Fibroblast of upper back skin (primary cell): ENCODE results near the gene SOX2.

Experiments used
- DNase-seq: peaks from one replicate; pipeline ENCODE4 v3.0.0-alpha.2; 2013

Gene SOX2

DNA sequence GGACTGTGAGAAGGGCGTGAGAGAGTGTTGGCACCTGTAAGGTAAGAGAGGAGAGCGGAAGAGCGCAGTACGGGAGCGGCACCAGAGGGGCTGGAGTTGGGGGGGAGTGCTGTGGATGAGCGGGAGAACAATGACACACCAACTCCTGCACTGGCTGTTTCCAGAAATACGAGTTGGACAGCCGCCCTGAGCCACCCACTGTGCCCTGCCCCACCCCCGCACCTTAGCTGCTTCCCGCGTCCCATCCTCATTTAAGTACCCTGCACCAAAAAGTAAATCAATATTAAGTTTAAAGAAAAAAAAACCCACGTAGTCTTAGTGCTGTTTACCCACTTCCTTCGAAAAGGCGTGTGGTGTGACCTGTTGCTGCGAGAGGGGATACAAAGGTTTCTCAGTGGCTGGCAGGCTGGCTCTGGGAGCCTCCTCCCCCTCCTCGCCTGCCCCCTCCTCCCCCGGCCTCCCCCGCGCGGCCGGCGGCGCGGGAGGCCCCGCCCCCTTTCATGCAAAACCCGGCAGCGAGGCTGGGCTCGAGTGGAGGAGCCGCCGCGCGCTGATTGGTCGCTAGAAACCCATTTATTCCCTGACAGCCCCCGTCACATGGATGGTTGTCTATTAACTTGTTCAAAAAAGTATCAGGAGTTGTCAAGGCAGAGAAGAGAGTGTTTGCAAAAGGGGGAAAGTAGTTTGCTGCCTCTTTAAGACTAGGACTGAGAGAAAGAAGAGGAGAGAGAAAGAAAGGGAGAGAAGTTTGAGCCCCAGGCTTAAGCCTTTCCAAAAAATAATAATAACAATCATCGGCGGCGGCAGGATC is at the start of gene SOX2:
Gene SOX2, plus strand, starts transcription at position 601 of the 811 bp plus-strand sequence. CDS start 436 bp downstream, outside the sequence.
- peak; percentile 79 for DNase-seq

DNA sequence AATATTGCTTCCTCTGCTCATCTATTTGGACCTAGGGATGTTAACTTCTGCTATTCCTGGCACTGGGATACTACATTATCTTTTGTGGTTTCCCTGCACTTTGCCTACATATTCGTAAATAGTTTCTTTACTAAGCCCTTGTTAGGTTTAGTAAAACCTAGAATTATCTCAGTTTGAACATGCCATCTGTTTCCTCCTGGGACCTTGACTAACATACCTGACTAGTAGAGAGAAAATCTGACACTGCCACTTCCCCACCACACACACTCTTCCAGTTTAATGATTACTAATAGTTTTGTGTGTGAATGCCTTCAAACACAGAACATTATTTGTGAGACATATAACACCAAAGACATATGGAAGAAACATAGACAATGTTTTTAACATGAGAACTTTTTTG is 28.2 kb upstream of the SOX2 start:
- DNase-seq = no peak

DNA sequence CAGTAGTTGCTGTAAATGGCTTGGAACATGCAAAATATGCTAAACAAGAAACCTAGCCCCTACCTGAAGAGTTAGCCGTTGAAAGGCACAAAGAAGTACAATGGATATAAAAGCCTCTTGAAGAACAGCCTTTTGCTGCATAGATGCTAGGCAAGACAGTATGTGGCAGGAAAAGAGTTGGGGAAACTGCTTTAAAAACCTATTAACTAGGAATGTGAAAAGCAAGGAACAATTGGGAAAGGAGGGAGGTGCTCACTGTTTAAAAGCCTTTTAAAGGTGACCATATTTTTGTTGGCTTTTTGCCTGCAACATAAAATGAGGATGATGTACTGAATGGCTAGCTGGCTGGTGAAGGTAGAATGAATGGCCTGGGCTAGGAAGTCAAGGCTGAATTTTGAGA is 24.5 kb upstream of the SOX2 start:
- no peak for DNase-seq

DNA sequence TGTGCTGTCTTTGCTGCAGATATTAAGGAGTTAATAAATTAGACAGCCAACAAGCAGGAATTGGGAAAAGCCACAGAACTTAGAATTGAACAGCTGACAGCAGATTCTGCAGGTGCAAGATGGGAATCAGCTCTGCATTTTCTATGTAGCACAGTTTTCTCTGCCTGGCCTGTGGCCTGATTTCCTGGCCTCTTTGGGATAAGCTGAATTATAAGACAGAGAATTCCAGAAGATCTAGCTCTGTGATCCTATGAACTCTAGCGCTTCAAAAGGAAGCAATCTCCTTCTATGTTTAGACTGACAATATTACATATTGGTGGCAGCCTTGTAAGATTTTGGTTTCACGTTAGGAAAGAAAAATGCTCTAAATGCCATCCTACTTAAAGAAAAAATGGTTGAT is 24.0 kb upstream of the SOX2 start:
- no peak for DNase-seq

DNA sequence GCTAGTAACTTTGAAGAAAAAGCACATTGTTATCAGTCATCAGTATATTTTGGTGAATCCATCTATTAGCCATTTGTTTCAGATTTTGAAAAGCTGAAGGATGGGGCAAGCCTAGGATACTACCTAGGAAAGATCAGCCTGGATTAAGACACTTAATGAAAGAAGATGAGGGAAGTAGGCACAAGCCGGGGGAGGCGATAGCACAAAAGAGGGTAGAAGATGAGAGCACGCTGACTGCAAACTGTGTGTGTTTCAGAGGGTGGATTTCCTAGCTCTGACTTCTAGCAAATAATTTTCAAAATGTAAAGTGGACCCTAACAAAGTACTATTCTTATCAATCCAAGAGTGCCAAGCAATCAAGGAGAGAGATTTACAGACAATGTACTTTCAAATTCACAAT is 22.2 kb upstream of the SOX2 start:
- no peak for DNase-seq

DNA sequence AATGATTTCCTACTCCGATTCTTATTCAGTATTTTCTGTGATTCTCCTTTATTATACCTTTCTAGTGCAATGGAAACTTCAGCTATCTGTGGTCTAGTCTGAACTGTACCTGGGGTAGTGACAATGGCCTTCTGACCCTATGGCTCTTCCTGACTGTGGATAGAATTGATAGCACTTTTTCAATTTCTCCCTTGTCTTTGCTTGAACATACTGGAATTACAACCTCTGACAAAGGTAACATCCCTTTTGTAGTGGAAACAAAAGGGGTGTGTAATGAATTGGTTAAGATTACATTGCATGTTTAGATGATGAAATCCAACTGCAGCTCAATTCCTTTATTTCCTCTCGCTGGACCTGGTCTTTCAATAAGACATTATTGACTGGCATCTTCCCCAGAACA is 21.0 kb upstream of the SOX2 start:
- no peak for DNase-seq

DNA sequence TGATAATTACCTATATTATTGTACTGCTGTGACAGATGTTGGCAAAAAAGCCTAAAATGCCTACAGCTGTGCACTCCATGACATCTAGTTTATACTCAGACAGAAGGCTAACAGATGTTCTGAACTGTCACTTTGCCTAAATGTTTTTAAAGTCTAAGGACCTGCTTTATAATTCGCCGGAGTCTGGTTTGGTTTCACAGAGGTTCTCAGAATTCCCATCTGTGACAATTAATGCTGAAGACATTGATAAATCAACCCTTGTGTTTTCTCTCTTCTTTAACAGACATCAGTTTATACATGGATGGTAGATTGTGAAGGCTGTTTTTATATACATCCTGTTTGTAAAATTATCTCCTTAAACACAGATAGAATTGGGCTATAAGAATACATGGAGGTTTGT is 19.8 kb upstream of the SOX2 start:
- DNase-seq = no peak

DNA sequence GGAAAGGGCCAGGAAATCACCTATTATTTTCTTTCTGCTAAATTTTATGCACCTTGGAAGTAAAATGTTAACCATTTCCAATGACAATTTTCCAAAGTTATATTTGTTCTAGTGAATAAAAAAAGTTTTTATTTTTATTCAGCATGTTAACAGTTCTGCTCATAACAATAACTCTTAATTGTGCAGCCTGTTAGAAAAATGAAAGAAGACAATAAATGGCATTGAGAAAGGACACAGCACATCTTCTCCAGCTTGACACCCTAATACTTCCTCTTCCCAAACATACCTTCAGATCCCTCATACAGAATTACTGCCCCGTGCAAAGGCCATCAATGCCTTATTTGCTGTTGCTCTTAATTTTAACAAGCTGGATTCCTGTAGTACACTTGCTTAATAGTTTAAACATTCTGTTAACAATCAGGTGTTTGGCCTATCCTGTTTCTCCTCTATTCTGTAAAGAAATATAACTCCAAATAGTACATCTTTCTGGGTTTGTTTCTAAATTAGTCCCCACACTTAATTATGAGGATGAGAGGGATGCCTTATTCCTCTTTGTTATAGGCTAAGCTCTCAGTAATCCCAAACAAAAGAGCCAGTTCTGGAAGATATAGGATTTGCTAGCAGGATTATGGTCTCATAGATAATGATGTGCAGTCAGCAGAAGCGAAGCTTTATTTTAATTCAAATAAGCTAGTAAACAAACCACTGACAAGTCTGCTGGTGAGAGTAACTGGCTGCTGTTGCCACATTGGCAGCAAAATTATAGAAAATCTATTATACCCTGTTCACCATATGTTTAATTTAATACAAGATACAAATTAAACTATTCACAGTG is 19.2 kb upstream of the SOX2 start:
- no peak for DNase-seq

DNA sequence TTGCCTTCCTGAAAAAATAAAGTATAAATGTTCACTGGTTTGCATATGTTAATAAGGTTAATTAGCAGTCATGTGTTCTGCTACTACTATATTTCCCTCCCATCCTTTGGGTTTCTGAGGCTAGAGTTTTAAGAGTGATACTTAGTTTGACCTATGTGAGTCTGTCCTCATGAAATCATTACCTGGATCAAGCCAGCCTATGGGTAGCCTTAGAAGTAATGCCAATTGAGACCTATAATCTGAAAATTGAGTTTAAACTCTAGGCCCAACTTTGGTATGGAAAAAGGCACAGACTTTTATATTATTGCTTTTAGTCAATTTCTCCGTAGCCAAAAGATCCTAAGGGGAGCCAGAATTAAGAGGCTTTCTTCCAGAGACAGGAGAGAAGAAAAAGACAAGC is 18.4 kb upstream of the SOX2 start:
- no peak for DNase-seq

DNA sequence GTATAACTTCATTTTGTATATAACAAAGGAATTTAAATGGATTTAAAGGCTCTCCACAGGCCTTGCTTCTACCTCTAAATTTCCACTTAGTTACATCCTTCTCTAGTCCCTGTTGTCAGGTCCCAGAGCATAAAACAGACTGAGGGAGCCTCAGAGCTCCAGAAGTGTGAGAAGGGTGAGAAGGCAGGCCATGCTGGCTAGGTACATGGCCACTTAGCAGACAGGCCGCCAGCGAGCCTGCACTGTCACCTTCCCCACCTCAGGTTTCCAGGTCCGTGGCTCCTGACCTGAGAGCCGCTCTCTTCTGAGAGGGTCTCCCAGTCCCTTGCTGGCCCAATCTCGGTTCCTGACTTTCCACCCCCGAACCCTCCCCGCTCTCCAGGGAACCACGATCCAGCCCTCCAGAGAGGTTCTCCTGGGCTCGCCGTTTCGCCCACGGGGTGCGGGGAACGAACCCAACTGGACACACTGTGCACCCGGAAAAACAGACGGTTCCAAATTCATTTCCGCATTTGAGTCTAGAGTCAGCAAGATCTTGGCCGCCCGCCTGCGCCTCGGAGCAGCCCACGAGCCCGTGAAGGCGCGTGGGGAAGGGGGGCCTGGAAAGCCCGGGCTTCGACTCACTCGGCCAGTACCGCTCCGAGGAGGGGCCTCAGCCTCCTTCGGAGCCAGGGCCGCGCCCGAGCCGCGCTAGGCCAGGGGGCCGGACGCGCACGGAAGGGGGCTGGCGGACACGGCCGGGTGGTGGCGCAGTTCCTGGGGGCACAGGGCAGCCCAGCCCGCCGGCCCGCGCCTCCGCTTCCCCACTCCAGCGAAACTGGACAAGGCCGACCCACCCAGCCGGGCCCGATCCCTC is 16.7 kb upstream of the SOX2 start:
- no peak for DNase-seq

DNA sequence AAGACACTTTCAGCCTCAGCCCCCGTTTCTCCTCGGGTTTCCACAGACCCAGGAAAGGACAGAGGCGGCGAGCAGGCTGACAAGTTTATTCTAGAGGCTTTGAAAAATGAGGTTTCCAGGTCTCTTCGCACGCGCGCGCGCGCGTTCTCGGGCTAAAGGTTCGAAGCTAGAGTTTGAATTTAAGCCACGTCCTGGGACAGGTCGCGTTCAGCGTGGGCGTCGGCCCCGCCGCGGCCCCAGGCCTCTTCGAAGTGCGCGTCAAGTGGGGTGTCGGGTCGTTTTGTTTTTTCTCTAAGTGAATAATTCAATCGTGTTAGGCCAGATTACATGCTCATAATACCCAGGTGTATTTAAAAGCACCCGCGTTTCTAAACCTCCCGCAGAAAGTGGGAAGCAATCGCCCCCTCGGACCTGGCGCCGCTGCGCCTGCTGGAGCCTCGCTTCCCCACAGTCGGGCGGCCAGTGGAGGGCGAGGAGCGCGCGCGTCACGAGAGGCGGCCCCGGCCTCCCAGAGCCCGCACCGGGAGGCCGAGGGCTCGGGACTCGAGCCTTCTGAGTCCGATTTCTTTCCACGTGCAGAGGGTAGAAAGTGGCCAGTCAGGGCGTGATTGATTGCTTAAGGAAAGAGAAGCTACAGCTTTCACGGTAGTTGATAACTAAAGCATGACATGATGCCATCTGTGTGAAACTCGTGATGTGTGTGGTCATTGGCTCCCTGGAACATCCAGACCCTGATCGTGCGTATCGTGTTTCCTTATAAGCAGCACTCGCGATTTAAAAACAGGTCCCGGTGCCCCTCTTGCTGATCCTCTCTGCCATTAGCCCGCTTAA is 15.8 kb upstream of the SOX2 start:
- DNase-seq = no peak

DNA sequence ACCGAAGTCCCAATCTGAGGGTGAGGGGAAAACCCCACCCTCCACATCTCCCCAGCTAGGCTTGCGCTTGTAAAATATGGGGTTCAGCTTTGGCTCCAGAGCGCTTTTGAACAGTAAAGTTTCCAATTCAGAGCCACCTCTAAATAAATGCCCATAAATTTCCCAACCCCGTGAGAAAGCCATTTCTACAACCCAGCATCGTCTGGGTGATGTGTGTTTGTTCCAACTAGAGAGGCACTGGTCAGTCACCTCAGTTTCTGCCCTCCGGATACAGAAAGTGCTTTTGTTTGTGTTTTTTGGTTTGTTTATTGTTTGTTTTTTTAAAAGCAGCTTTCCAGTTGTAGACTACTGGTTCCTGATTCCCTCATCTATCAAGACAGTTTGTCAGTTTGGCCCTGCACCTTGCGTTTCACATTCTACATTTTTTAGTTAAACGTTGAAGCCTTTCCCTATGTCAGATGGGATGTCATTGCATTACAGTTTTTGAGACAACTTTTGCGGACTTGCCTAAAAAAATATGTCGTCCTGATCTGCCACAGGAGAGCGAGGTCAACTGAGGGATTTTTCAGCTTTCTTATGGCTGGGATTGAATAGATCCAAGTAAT is 15.0 kb upstream of the SOX2 start:
- no peak for DNase-seq

DNA sequence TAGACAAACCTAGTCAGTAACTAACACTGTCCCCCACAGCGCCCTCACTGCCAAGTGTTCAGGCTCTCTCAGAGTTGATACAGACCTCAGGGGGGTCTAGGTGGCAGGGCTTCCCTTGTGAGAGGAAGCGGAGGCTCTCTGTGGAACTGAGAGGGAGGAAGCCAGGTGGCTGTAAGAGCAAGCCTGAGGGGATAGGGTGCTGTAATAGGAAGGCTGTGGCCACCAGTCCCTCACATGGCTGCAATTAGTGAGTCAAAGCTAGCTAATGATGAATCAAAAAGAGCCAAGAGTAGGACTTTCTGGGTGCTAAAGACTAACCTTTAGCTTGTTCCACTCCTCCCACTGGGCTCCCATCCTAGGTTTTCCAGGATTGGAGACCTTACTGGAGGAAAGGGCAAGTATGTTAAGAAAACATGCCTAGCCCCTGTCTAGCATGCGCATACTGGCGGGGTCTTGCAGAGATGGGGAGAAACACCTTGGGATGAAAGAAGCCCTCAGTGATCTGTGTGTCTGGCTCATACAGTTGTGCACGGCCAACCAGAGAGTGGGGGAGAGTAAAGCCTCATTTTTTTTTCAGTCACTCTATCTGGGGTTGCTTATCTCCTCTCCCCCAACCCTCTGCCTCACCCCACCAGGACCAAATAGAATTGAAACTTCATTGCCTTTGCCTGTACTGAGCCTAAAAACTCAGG is 13.3 kb upstream of the SOX2 start:
- no peak for DNase-seq

DNA sequence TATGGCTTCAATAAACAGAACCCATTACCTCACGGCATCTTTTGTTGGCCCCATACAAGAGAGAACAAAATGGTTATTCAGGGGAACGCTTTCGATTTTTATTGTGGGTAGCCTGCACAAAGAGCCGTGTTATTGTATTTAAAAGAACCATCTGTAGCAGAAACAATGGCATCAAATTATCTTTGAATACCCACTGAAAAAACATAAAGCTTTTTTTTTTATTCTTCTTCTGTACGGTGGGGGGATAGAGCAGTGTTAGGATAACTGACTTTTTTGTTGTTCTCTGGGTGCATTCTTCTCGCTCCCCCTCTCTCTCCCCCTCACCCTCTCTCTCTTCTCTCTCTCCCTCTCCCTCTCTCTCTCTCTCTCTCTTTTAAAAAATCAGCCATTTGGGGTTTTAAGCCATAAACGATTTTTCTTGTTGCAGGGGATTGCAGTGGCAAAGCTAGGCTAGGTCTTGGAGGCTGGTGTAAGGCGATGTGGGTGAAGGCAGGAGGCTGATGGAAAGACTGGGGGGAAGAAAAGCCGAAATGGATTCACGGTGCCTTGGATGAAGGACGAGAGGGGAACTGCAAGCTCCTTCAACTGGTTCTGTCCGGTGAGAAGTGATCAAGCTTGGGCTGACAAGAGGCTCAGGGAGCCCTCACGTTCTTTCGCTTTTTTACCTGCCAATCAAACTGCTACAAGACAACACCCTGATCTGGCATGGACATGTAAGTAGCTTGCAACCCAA is 12.4 kb upstream of the SOX2 start:
- no peak for DNase-seq

DNA sequence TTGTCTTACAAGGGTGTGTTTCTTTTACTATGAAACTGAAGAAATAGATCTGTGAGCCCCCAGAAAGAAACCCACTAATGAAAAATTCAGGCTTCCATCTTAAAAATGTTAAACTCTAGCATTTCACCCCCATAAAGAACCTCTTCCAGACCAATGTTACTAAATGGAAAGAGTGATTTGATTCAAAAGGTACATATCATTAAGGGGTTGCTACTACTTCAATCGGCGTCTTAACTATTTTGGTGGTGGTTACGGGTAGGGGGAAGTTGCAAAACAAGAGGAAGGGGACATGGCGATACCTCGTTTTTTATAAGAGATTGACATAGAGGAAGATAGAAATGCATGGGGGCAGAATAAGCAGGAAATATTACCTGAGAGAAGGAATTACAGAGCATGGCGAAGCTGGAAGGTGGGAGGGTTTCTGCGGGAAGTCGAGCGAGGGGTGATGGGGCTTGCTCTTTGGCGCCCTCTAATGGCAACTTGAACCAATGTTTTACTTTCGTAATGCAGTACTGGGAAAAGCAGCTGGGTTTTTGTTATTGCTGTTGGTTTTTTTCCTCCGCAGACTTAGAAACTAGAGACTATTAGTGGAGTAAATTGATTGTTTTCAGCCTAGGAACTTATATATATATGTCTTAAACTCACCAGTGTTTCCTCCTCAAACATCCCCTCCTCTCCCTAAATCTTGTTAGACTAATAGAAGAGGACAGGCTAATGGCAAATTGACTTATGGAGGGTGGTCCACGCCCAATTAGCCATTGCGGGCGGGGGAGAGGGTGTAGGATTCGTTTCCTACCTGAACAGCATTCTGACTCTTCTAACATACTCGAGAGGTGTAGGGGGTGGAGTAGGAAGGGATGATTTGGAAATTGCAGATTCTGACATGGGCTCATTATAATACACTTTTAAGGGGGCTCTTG is 11.3 kb upstream of the SOX2 start:
- DNase-seq = peak; percentile 75

DNA sequence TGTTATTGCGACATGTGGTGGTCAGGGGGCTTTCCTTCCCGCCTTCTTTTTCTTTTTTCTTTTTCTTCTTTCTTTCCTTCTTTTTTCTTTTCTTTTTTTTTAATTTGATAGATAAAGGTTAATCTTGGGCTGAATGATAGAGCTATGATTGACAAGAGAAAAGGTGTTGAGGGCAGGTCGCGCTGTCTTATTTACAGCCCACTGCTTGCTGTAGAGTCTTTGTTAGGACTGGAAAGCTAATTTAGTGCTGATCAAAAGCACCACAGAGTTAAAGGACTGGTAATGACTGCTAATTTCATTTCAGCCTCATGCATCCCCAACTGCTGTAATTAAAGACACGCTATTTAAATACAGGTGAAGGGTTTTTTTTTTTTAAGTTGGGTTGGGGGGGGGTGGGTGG is 10.6 kb upstream of the SOX2 start:
- DNase-seq = no peak

DNA sequence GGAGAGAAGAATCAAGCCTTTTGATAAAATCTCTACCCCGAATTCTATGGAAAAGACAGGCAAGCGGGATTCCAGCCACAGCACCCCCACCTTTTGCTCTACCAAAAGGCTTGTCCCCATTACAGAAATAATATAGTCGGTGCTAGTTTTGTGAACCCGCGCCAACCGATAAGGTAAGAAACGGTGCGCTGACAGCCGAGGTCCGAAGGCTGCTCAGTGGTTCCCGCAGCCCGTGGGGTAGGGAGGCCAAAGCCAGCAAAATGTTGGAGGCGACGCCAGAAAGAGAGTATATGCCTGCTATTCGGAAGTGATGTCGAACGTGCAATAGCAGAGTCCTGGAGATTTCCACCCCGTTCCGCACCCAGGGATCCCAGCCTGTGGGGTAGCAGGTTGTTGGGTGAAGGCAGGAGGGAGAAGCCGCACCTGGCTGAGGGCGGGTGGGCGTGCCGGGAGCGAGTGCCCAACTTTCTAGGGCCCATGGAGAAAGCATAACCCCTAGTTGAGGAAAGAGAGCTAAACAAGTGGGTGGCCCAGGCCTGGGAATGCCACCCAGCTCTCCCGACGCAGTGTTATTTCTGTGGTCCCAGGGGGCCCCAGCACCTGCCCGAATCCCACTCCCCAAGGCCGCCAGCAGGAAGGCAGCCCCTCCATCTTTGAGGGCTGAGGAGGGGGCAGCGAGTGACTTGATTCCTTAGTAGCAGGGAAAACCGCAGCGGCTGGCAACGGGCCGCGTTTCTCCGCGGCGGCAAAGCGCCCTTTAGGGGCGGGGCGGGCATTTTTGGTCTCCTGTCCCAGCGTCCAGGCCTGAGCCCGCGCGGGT is 7.9 kb upstream of the SOX2 start:
- DNase-seq = no peak

DNA sequence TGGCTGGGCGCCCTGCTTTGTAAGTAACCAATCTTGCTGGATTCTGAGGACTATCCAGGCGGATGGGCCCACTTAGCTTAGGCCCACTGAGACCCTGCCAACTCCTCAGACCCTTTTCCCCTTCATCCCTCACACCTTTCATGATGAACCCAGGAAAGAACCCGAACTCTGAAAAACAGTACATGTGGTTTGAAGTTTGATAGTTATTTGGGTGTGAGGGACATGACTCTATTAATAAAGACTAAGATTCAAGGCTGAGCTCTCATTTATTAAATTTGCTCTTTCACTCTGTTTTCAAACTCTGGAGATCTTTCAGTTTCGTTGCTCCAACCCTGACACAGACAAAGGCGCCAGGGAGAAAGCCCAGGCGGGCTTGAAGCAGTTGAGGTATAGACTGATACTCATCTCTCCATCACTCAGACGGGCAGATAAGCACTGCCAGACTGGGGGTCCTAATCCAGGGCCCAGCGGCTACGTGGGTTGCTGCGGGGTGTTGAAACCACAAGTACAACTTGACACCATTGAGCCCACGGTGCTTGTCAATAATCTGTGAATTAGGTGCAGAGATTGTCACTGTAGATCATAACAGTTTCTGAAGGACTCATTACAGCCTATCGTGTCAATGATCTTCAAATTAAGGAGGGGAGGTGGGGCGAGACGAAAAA is 7.2 kb upstream of the SOX2 start:
- DNase-seq = no peak
